NCI-H1092 treated with DMSO at 0.1 percent for 48 hours (cell line): ENCODE results near the gene POLG2.
"Not testable (repeated sequence)": the region's sequence is repeated elsewhere in the genome, so short reads cannot be mapped to it uniquely, and the experiment has no call there.

Source experiments
- DNase-seq: peaks from one replicate; lab custom pipeline; 2025; lab: John Stamatoyannopoulos, UW

Gene POLG2

GRCh38 chr17:64439521-64439920 lies 57.3 kb downstream of the POLG2 start:
- not testable (repeated sequence) for DNase-seq

GRCh38 chr17:64437944-64438525 lies 58.8 kb downstream of the POLG2 start:
- DNase-seq = no peak

- no peak for DNase-seq
Measured at GRCh38 chr17:64431534-64431933, 65.3 kb downstream of the POLG2 start.

GRCh38 chr17:64430036-64430435 lies 66.8 kb downstream of the POLG2 start:
- DNase-seq = not testable (repeated sequence)

GRCh38 chr17:64428406-64428805 lies 68.4 kb downstream of the POLG2 start:
- DNase-seq = no peak
